ENCODE measurements around the gene TAOK3. TPM values are rescaled to one million over a fixed set of nuclear protein-coding genes. Genes with fewer than 3 reads are reported as not detected.

Gene TAOK3
- total RNA-seq, 2 experiments from 2014 or later: 46.0 to 47.1 TPM

DNA sequence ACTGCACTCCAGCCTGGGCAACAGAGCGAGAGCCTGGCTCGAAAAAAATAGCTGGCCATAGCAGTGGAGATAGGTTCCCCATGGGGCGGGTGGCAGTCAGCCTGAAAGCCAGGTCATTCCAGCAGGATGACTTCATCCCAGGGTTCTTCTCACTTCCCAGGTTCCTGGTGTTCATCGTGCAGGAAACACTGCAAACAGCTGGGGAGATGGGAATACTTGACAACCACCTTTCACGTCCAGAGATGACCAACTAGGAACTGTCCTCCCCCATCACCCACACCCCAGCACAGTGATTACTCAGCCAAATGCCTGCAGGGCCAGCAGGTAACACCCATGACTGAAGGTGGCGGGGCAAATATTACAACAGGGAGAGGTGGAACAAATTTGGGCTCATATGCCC lies 270.6 kb downstream of the TAOK3 start:
- ChIA-PET CTCF (interaction anchor here (1.0 to 1.2 kb wide), 2 partner anchors 19 to 245 kb away, joined by 3 to 4 read pairs; no protein-coding TSS in a partner anchor), POLR2A (no interaction called here)
- no peak for ATAC-seq
- DNase-seq: no peak
- intact Hi-C loops (cut with micrococcal nuclease): loop anchor here (10.0 kb wide), 1 partner anchor 227 kb away; no protein-coding TSS in a partner anchor
- Mint-ChIP-seq H3K9me3 (no peaks in the 10 kb centered on the region), H3K4me3 (no peak overlapping the region), H3K4me1 (ENCODE audit: low read depth) (peaks cover 7% of the 10 kb centered on the region), H3K27ac (no peak overlapping the region), H3K27me3 (peaks cover 15% of the 10 kb centered on the region), H3K36me3 (ENCODE audit: low read depth) (no peaks in the 10 kb centered on the region)
- TF ChIP-seq, protein P1, sequence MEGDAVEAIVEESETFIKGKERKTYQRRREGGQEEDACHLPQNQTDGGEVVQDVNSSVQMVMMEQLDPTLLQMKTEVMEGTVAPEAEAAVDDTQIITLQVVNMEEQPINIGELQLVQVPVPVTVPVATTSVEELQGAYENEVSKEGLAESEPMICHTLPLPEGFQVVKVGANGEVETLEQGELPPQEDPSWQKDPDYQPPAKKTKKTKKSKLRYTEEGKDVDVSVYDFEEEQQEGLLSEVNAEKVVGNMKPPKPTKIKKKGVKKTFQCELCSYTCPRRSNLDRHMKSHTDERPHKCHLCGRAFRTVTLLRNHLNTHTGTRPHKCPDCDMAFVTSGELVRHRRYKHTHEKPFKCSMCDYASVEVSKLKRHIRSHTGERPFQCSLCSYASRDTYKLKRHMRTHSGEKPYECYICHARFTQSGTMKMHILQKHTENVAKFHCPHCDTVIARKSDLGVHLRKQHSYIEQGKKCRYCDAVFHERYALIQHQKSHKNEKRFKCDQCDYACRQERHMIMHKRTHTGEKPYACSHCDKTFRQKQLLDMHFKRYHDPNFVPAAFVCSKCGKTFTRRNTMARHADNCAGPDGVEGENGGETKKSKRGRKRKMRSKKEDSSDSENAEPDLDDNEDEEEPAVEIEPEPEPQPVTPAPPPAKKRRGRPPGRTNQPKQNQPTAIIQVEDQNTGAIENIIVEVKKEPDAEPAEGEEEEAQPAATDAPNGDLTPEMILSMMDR (IDR thresholded peaks at IDR 0.05): no peak

DNA sequence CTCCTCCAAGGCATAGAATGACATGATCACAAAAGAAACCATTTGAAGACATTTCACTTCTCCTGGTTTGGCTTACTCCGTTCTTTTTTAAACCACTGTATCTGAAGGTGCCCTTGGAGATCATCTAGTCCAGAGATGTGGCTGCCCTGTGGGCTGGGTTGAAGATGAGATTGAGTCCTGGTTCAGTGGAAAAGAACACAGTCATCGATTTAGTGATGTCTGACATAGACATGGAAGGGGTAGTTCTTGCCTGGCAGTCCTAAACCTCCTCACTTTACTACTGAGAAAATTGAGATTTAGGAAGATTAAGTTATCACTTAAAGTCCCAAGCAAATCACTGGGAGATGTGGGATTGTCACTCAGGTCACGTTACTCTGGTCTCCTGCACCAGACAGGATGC lies 271.7 kb downstream of the TAOK3 start:
- TF ChIP-seq, protein P1 (IDR thresholded peaks at IDR 0.05): no peak
- ATAC-seq (no peak), DNase-seq (no peak)
- peaks cover 15% of the 10 kb centered on the region for H3K27me3 Mint-ChIP-seq
- peaks cover 7% of the 10 kb centered on the region for H3K4me1 Mint-ChIP-seq (ENCODE audit: low read depth)
- CTCF ChIA-PET: interaction anchor here (1.0 kb wide), 1 partner anchor 244 kb away, joined by 4 read pairs; no protein-coding TSS in a partner anchor
- H3K4me3 Mint-ChIP-seq: no peak overlapping the region
- POLR2A ChIA-PET: no interaction called here
- no peaks in the 10 kb centered on the region for H3K9me3 Mint-ChIP-seq
- H3K27ac Mint-ChIP-seq: no peak overlapping the region
- intact Hi-C loops (cut with micrococcal nuclease): loop anchor here (10.0 kb wide), 1 partner anchor 226 kb away; no protein-coding TSS in a partner anchor
- H3K36me3 Mint-ChIP-seq (ENCODE audit: low read depth): no peaks in the 10 kb centered on the region

Other genes with a start within 250 kb of the TAOK3 start
- 100 to 1,000 TPM; 122 to 128 TPM for gene PEBP1, start 236.8 kb downstream of the TAOK3 start, total RNA-seq
- gene SUDS3, start 3.6 kb upstream of the TAOK3 start, total RNA-seq: 10 to 100 TPM; 18.0 to 19.8 TPM